CD4-positive, alpha-beta memory T cell (primary cell): Measurements from ENCODE around the gene SPHK1. TPM values are rescaled to one million over a fixed set of nuclear protein-coding genes. Genes with fewer than 3 reads are reported as not detected.
A peak's percentile ranks its signal among the peaks of the same experiment; 100 is the strongest.

Experiments
- CTCF ChIA-PET: fragments of 350-600 bp; sonication (Branson Sonifier 250); formaldehyde crosslinking; loops from one replicate; lab custom pipeline; 2021; ENCODE audit warnings: inconsistent platforms; ENCODE audit not compliant: partially characterized antibody; lab: Charles Lee
- POLR2A ChIA-PET: fragments of 350-600 bp; sonication (Branson Sonifier 250); formaldehyde crosslinking; loops from one replicate; lab custom pipeline; 2021; ENCODE audit not compliant: partially characterized antibody; lab: Charles Lee
- DNase-seq, 5 donors: peaks; one replicate each; pipeline versions ENCODE4 v3.0.0 to v3.0.0-alpha.2; 2020 to 2022; ENCODE audit warnings: mixed read lengths in 1 of 5
- H3K27ac ChIP-seq: one replicate; pipeline ENCODE4 v1.7.0; 2013; ENCODE audit warnings: low read depth, low read length
- H3K27me3 ChIP-seq: 2 replicates; pipeline ENCODE4 v1.7.0; 2013; ENCODE audit warnings: mild to moderate bottlenecking, low read length, moderate library complexity; ENCODE audit not compliant: insufficient read depth
- H3K36me3 ChIP-seq: 2 replicates; pipeline ENCODE4 v1.7.0; 2013; ENCODE audit warnings: mild to moderate bottlenecking, low read length, moderate library complexity; ENCODE audit not compliant: insufficient read depth
- H3K4me1 ChIP-seq: 2 replicates; pipeline ENCODE4 v1.7.0; 2013; ENCODE audit warnings: mild to moderate bottlenecking, low read length, moderate library complexity; ENCODE audit not compliant: insufficient read depth
- H3K4me3 ChIP-seq, 2 donors: one replicate each; pipeline ENCODE4 v1.7.0; 2013; ENCODE audit warnings: low read length in 2 of 2, mild to moderate bottlenecking in 1 of 2
- H3K9me3 ChIP-seq, 2 donors: one replicate each; pipeline ENCODE4 v1.7.0; 2013; ENCODE audit warnings: low read length in 2 of 2, control low read depth in 1 of 2; ENCODE audit not compliant: control insufficient read depth in 1 of 2
- H3K27ac Mint-ChIP-seq, 7 donors: one replicate each; pipeline ENCODE4 v1.8.0; 2020 to 2021; ENCODE audit warnings: mixed read lengths in 7 of 7, mild to moderate bottlenecking in 6 of 7, inconsistent platforms in 3 of 7, moderate library complexity in 3 of 7
- H3K27me3 Mint-ChIP-seq, 2 donors: one replicate each; pipeline ENCODE4 v1.8.0; 2020 to 2021; ENCODE audit warnings: mixed read lengths in 2 of 2
- H3K36me3 Mint-ChIP-seq, 2 donors: one replicate each; pipeline ENCODE4 v1.8.0; 2020 to 2021; ENCODE audit warnings: mixed read lengths in 2 of 2, inconsistent platforms in 1 of 2, mild to moderate bottlenecking in 1 of 2
- H3K4me1 Mint-ChIP-seq, 4 donors: one replicate each; pipeline ENCODE4 v1.8.0; 2020 to 2021; ENCODE audit warnings: mixed read lengths in 4 of 4, mild to moderate bottlenecking in 1 of 4
- H3K4me3 Mint-ChIP-seq, 8 donors: one replicate each; pipeline ENCODE4 v1.8.0; 2020 to 2021; ENCODE audit warnings: mixed read lengths in 8 of 8, mild to moderate bottlenecking in 7 of 8, moderate library complexity in 6 of 8, inconsistent platforms in 3 of 8
- H3K9me3 Mint-ChIP-seq, 8 donors: one replicate each; pipeline ENCODE4 v1.8.0; 2020 to 2021; ENCODE audit warnings: mixed read lengths in 8 of 8, mild to moderate bottlenecking in 5 of 8, inconsistent platforms in 3 of 8, moderate library complexity in 1 of 8
- intact Hi-C: fragments of 100-400 bp; cut with micrococcal nuclease; formaldehyde crosslinking; loops from one replicate; pipeline ENCODE4 v1.15.1; 2023
- polyA plus RNA-seq, 2 donors: library from polyadenylated mRNA; unstranded; fragments of 300-500 nt; fragmentation: Illumina TruSeq; gene quantifications; one replicate each; pipeline ENCODE4 v1.2.3, GENCODE V29; 2021
- total RNA-seq, 2 experiments: library from RNA; stranded (reverse); gene quantifications; one replicate each; pipeline ENCODE4 v1.2.3, GENCODE V29; 2021

The SPHK1 gene
- total and polyA plus RNA-seq, 4 experiments from 2014 or later: 0.29 to 0.70 (median 0.67) TPM; not detected in 1

DNA sequence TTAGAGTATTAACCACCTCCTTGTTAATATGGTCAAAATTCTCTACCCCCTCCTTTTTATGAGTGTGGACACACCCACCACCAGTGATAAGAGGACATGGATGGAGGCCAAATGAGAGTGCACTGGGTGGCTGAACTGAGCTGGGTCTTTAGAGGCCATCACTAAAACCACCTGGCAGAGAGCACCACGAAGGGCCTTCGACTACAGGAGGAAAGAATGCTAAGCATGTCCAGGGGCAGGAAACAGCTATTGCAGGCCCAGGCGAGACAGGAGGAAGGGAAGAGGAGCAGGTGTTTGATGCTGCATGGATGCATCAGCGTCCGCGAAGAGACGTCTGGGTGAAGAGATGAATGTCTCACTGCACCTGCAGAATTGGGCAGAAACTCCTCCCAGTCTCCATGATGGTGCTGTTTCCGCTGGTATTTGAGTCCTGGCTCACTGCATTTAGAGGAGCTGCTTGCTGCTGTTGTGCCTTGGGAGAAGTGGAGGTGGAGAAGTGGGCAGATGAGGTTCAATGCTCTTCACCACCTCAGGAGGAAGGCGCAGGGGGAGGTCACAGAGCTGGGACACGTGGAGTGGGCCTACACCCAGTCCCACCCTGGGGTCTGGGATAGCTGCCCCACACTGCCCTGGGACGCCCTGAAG is 33.2 kb downstream of the SPHK1 start:
- Mint-ChIP-seq H3K4me1 (peaks cover 12 to 35% (median 16%) of the 10 kb centered on the region in 4 donors), H3K9me3 (peaks cover 0 to 2% (median 0%) of the 10 kb centered on the region in 8 donors), H3K36me3 (peaks cover 0 to 10% of the 10 kb centered on the region in 2 donors), H3K27ac (peak overlapping the region in 5 of 7 donors; percentile 4 to 74 (median 44)), H3K27me3 (no peaks in the 10 kb centered on the region), H3K4me3 (no peak overlapping the region)
- POLR2A ChIA-PET: no interaction called here
- Histone ChIP-seq H3K36me3 (peaks cover 4% of the 10 kb centered on the region), H3K4me1 (no peaks in the 10 kb centered on the region), H3K27ac (no peak overlapping the region), H3K4me3 (no peak overlapping the region), H3K9me3 (no peaks in the 10 kb centered on the region), H3K27me3 (no peaks in the 10 kb centered on the region)
- DNase-seq: no peak
- CTCF ChIA-PET: interaction anchor here (0.7 to 11.5 kb wide), 3 partner anchors 8 to 21 kb away, joined by 3 to 97 read pairs (median 12); no protein-coding TSS in a partner anchor
- intact Hi-C loops: no loop called here

DNA sequence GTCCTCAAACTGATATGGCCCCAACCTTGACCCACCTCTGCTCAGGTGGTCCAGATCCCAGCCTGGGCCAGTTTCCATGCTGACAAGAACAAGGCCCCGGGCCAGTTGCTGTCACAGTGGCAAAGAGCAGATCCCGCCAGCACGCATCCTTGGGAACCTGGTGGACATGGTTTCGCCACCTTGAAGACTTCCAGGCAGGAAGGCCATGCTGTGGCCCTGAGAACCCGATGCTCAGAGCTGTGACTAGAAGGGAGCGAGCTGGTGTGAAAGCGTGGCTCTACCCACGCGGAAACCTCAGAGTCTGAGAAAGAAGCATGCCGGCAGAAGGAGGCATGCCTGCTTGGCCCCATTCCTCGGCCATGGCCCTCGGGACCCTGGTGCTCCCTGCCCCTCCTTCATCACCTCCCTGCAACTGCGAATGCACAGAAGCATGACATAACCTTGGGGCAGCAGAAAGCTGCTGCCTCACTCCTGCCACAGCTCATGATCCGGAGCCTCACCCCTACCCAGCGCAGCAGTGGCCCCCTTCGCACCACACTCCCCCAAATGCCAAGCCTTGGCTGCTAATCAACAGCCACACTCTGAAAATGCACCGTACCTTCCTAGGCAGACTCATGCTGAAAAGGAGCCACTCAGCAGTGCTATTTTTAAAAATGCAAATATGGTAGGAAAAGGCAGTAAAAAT is 35.3 kb downstream of the SPHK1 start:
- peaks cover 15 to 38% (median 18%) of the 10 kb centered on the region in 4 donors for H3K4me1 Mint-ChIP-seq
- POLR2A ChIA-PET: no interaction called here
- no peak for DNase-seq
- H3K36me3 Mint-ChIP-seq: peaks cover 0 to 9% of the 10 kb centered on the region in 2 donors
- peak overlapping the region in 6 of 7 donors; percentile 8 to 81 (median 38) for H3K27ac Mint-ChIP-seq
- intact Hi-C loops: no loop called here
- no peaks in the 10 kb centered on the region for H3K27me3 Mint-ChIP-seq
- Histone ChIP-seq H3K4me1 (no peaks in the 10 kb centered on the region), H3K9me3 (no peaks in the 10 kb centered on the region), H3K4me3 (no peak overlapping the region), H3K27ac (no peak overlapping the region), H3K27me3 (no peaks in the 10 kb centered on the region), H3K36me3 (no peaks in the 10 kb centered on the region)
- CTCF ChIA-PET: interaction anchor here (0.7 to 1.3 kb wide), 2 partner anchors 10 to 22 kb away, joined by 3 read pairs; no protein-coding TSS in a partner anchor
- H3K4me3 Mint-ChIP-seq: no peak overlapping the region
- H3K9me3 Mint-ChIP-seq: peaks cover 0 to 2% (median 0%) of the 10 kb centered on the region in 8 donors

DNA sequence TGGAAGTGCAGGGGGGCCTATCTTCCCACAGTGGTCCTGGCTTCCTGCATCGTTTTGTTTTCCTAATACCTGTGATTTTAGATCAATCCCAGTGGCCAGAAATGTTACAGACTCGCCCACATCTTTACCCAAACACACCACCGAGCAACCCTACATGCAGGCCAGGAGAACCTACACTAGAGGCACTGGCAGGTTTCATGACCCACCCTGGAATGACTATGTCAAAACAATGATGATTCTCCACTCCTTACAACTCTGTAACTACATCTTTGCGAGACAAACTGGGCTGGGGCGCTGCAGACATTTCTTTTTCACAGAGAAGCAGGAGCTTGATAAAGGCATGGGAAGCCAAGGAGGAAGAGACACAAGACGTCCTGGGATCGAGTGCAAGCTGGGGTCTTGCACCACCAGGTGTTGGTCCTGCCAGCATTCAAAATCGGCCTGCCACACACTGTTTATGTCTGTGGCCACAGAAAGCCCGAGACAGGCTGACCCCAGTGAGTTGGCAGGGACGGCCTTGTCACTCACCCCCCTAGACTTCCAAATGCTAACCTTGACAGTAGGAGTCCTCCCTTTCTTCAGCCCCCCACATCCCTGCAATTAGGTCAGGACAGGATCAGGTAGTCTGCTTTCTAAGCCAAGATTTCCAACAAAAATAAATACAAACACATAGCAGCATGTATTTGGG is 36.1 kb downstream of the SPHK1 start:
- no peaks in the 10 kb centered on the region for H3K36me3 ChIP-seq
- H3K9me3 ChIP-seq: no peaks in the 10 kb centered on the region
- H3K9me3 Mint-ChIP-seq: peaks cover 0 to 2% (median 0%) of the 10 kb centered on the region in 8 donors
- H3K27ac Mint-ChIP-seq: peak overlapping the region in 4 of 7 donors; percentile 49 to 81 (median 66)
- no peak overlapping the region for H3K27ac ChIP-seq
- no peak for DNase-seq
- intact Hi-C loops: no loop called here
- H3K4me1 ChIP-seq: no peaks in the 10 kb centered on the region
- ChIA-PET POLR2A (no interaction called here), CTCF (no interaction called here)
- H3K27me3 Mint-ChIP-seq: no peaks in the 10 kb centered on the region
- peaks cover 0 to 9% of the 10 kb centered on the region in 2 donors for H3K36me3 Mint-ChIP-seq
- H3K4me3 Mint-ChIP-seq: no peak overlapping the region
- no peak overlapping the region for H3K4me3 ChIP-seq
- H3K27me3 ChIP-seq: no peaks in the 10 kb centered on the region
- H3K4me1 Mint-ChIP-seq: peaks cover 17 to 36% (median 19%) of the 10 kb centered on the region in 4 donors

DNA sequence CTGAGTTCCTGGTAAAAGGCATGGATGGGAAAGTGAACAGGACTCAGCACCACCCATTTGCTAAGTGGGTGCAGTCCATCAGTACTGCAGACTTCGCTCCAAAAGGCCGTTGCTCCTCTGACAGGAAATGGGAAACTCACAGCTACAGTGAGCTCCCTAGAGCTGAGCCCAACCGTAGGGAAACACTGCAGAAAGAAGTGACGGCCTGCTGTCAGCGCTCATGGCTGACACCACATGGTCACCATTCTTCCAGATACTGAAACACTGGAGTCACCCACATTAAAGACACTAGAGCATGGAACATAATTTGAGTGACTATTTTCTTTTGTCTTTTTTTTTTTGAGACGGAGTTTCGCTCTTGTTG is 36.6 kb downstream of the SPHK1 start:
- H3K27me3 ChIP-seq: no peaks in the 10 kb centered on the region
- peak overlapping the region in 2 of 7 donors; percentile 15 to 47 for H3K27ac Mint-ChIP-seq
- ChIA-PET POLR2A (no interaction called here), CTCF (no interaction called here)
- H3K4me3 ChIP-seq: no peak overlapping the region
- no peaks in the 10 kb centered on the region for H3K9me3 ChIP-seq
- no peak overlapping the region for H3K4me3 Mint-ChIP-seq
- DNase-seq: no peak
- H3K4me1 Mint-ChIP-seq: peaks cover 18 to 39% (median 20%) of the 10 kb centered on the region in 4 donors
- no peaks in the 10 kb centered on the region for H3K27me3 Mint-ChIP-seq
- no peak overlapping the region for H3K27ac ChIP-seq
- H3K36me3 ChIP-seq: no peaks in the 10 kb centered on the region
- intact Hi-C loops: no loop called here
- no peaks in the 10 kb centered on the region for H3K4me1 ChIP-seq
- H3K36me3 Mint-ChIP-seq: peaks cover 0 to 9% of the 10 kb centered on the region in 2 donors
- peaks cover 0 to 2% (median 0%) of the 10 kb centered on the region in 8 donors for H3K9me3 Mint-ChIP-seq

DNA sequence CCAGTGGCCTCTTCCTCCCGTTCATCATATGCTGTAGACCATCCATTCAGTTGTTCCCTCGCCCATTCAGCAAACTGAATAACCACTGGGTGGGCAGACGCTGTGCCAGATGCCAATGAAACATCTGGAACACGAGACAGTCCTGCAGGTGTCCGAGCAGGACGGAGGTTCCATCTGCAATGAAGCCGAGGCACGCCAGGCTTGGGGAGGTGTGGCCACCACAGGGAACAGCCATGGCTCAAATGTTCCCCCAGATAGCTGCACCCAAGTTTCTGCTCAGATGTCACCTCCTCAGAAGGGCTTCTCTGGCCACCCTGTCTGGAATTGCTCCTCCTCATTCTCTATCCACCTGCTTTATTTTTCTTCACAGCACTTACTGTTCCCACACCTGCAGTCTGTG is 38.0 kb downstream of the SPHK1 start:
- intact Hi-C loops: no loop called here
- DNase-seq: no peak
- no peaks in the 10 kb centered on the region for H3K27me3 Mint-ChIP-seq
- Histone ChIP-seq H3K27ac (no peak overlapping the region), H3K4me3 (no peak overlapping the region), H3K9me3 (no peaks in the 10 kb centered on the region), H3K4me1 (no peaks in the 10 kb centered on the region), H3K27me3 (no peaks in the 10 kb centered on the region), H3K36me3 (no peaks in the 10 kb centered on the region)
- peaks cover 18 to 44% (median 21%) of the 10 kb centered on the region in 4 donors for H3K4me1 Mint-ChIP-seq
- H3K36me3 Mint-ChIP-seq: peaks cover 0 to 9% of the 10 kb centered on the region in 2 donors
- ChIA-PET POLR2A (no interaction called here), CTCF (interaction anchor here (0.6 to 2.3 kb wide), 3 partner anchors 11 to 20 kb away, joined by 3 to 9 read pairs (median 4); no protein-coding TSS in a partner anchor)
- H3K27ac Mint-ChIP-seq: peak overlapping the region in 2 of 7 donors; percentile 35 to 37
- H3K9me3 Mint-ChIP-seq: no peaks in the 10 kb centered on the region
- H3K4me3 Mint-ChIP-seq: no peak overlapping the region

DNA sequence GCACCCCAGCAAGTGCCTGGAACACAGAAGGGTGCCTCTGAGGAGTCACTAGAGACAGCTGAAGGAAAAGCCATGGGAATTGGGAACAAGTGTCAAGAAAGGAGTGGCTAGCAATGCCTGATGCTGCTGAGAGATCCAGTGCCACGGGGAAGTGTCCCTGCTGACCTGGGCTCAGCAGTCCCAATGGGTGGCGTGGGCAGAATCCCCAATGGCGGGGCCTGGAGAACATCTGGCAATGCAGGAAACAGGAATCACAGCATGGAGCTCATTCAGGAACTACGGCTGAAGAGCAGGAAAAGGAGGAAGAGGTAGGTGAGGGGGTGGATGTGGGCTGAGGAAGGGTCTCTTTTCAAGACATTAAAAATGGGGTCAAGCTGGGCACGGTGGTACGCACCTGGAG is 38.5 kb downstream of the SPHK1 start:
- DNase-seq: no peak
- Mint-ChIP-seq H3K9me3 (no peaks in the 10 kb centered on the region), H3K4me1 (peaks cover 14 to 42% (median 18%) of the 10 kb centered on the region in 4 donors), H3K27ac (peak overlapping the region in 3 of 7 donors; percentile 35 to 77 (median 37)), H3K4me3 (no peak overlapping the region), H3K27me3 (no peaks in the 10 kb centered on the region), H3K36me3 (peaks cover 0 to 5% of the 10 kb centered on the region in 2 donors)
- intact Hi-C loops: no loop called here
- H3K27ac ChIP-seq: no peak overlapping the region
- no peaks in the 10 kb centered on the region for H3K9me3 ChIP-seq
- ChIA-PET CTCF (interaction anchor here (0.6 to 2.3 kb wide), 3 partner anchors 12 to 21 kb away, joined by 3 to 9 read pairs (median 4); no protein-coding TSS in a partner anchor), POLR2A (no interaction called here)
- no peaks in the 10 kb centered on the region for H3K27me3 ChIP-seq
- H3K4me1 ChIP-seq: no peaks in the 10 kb centered on the region
- H3K4me3 ChIP-seq: no peak overlapping the region
- no peaks in the 10 kb centered on the region for H3K36me3 ChIP-seq
